ENCODE results near the gene REPIN1.

Gene REPIN1

DNA sequence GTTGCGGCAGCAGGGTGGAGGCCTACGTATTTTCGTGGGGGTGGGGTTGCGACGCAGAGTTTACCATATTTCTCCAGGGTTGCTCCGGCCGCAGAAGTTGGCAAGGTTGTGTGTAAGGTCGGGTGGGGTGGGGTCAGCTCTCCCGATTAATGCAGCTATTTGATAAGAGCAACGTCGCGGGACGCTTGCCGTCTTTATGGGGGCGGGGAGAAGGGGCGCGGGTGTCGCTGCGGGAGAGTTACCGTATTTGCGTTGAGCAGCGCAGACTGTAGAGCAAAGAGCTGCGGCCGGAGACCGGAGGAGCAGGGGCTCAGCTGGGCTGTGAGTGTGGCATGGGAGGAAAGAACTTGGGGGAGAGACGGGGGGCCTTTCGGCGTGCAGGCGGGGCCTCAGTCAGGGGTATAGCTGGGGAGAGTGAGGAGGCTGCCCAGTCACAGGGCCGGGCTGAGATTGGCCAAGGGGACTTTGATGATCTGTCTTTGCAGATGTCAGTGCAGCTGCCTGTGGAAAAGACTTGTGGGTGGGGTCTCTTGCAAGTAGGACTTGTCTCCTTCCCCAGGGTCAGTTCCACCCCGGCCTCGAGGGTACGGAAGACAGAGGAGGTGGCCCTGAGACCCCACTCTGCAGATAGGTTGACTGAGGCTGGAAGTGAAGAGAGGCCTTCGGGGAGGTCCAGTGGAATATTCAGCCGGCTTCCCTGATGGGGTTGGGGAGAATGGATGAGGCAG is 37.1 kb downstream of the REPIN1 start:
- Histone ChIP-seq H3K27ac (no peak overlapping the region), H3K9me3 (ENCODE audit: low read depth, low read length) (no peaks in the 10 kb centered on the region), H3K36me3 (ENCODE audit: insufficient read depth, low read length) (no peaks in the 10 kb centered on the region), H3K9ac (ENCODE audit: insufficient read length) (peak overlapping the region; percentile 74), H3K4me3 (peak overlapping the region; percentile 83)
- no peak for TF ChIP-seq POLR2AphosphoS5 (IDR thresholded peaks at IDR 0.05; ENCODE audit: borderline replicate concordance, low read depth, low read length)
- TF ChIP-seq EZH2 (IDR thresholded peaks at IDR 0.05), result no peak
- no peak for TF ChIP-seq FOXP2 (optimal IDR thresholded peaks at IDR 0.05; ENCODE audit: control extremely low read depth, extremely low read length, insufficient read depth)
- no peak for DNase-seq (ENCODE audit: low read depth, low spot score)

DNA sequence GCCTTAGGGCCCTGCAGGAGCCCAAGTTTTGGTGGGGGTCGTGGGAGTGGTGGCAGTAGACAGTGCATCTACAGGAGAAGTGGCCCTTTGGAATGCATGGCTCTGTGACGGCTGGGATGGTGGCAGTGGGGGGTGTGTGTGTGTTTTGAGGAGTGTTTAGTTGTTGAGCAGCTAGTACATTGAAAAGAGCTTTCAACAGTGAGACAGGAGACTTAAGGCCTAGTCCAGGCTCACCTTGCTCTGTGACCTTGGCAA is 37.6 kb downstream of the REPIN1 start:
- no peak overlapping the region for H3K27ac ChIP-seq
- H3K9me3 ChIP-seq (ENCODE audit: low read depth, low read length), result no peaks in the 10 kb centered on the region
- no peak overlapping the region; the same call in 1 of the 2 replicates for H3K4me3 ChIP-seq
- DNase-seq (ENCODE audit: low read depth, low spot score), result no peak
- TF ChIP-seq EZH2 (IDR thresholded peaks at IDR 0.05), result no peak
- TF ChIP-seq FOXP2 (optimal IDR thresholded peaks at IDR 0.05; ENCODE audit: control extremely low read depth, extremely low read length, insufficient read depth), result no peak
- TF ChIP-seq POLR2AphosphoS5 (IDR thresholded peaks at IDR 0.05; ENCODE audit: borderline replicate concordance, low read depth, low read length), result no peak
- H3K9ac ChIP-seq (ENCODE audit: insufficient read length), result no peak overlapping the region
- H3K36me3 ChIP-seq (ENCODE audit: insufficient read depth, low read length), result no peaks in the 10 kb centered on the region

DNA sequence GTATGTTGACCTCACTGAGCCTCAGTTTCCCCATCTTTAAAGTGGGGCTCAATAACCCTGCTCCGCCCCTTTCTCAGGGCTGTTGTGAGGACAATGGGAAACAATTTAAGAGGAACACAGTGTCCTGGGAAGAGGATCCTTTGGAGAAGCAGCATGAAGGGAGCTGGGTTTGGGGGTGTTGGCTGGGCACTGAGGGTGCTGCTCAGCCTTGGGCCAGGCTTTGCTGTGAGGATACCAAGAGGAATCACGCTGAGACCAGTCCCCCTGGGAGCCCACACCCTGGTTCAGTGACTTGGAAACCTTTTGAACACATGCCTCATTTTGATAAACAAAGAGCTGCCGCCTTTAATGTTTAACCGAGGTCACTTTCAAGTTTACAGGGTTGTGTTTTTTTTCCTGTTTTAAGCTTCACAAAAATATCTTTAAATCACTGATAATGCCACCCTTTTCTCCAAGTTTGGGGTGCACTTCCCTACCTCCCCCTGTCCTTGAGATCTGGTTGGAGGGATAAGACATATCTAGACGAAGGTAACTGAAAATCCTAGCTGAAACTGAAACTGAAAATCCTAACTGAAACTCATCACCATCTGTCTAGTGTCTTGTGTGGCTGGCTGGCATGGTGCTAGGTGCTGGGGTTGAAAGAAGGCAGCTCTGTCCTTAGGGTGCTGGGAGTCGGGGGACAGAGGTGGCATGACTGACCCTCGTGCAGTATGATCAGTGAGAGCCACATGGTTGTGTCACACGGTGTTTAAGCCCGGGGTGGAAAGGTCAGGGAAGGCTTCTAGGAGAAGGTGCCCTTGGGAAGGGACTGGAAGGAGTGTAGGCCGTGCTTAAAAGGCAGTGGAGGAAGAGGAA is 38.2 kb downstream of the REPIN1 start:
- no peak overlapping the region for H3K9ac ChIP-seq (ENCODE audit: insufficient read length)
- H3K27ac ChIP-seq, result peak overlapping the region; percentile 64; the same call in 1 of the 2 replicates
- DNase-seq (ENCODE audit: low read depth, low spot score), result no peak
- TF ChIP-seq EZH2 (IDR thresholded peaks at IDR 0.05) (no peak), FOXP2 (optimal IDR thresholded peaks at IDR 0.05; ENCODE audit: control extremely low read depth, extremely low read length, insufficient read depth) (no peak), POLR2AphosphoS5 (IDR thresholded peaks at IDR 0.05; ENCODE audit: borderline replicate concordance, low read depth, low read length) (no peak)
- no peaks in the 10 kb centered on the region for H3K9me3 ChIP-seq (ENCODE audit: low read depth, low read length)
- H3K36me3 ChIP-seq (ENCODE audit: insufficient read depth, low read length), result no peaks in the 10 kb centered on the region
- H3K4me3 ChIP-seq, result no peak overlapping the region

DNA sequence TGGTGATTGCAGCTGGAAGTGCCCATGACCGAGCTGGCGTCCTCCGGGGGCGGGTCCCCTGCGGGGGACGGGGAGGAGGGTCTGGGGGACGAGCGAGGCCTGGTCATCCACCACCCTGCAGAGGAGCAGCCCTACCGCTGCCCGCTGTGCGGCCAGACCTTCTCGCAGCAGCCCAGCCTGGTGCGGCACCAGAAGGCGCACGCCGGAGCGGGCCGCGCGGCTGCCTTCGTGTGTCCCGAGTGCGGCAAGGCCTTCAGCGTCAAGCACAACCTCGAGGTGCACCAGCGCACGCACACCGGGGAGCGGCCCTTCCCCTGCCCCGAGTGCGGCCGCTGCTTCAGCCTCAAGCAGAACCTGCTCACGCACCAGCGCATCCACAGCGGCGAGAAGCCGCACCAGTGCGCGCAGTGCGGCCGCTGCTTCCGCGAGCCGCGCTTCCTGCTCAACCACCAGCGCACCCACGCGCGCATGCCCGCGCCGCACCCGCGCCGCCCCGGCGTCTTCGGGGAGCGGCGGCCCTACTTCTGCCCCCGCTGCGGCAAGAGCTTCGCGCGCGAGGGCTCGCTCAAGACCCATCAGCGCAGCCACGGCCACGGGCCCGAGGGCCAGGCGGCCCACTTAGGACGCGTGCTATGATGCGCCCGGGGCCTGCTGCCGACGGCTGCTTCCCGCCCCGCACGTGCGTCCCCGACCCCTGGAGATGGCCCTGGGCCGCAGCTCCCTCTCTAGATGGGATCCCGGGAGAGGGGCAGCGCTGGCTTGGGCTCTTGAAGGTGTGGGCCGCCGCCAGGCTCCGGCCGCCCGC is 39.2 kb downstream of the REPIN1 start:
- no peaks in the 10 kb centered on the region for H3K9me3 ChIP-seq (ENCODE audit: low read depth, low read length)
- no peak overlapping the region for H3K9ac ChIP-seq (ENCODE audit: insufficient read length)
- H3K36me3 ChIP-seq (ENCODE audit: insufficient read depth, low read length), result no peaks in the 10 kb centered on the region
- no peak overlapping the region for H3K27ac ChIP-seq
- no peak for DNase-seq (ENCODE audit: low read depth, low spot score)
- no peak overlapping the region for H3K4me3 ChIP-seq
- TF ChIP-seq EZH2 (IDR thresholded peaks at IDR 0.05) (no peak), POLR2AphosphoS5 (IDR thresholded peaks at IDR 0.05; ENCODE audit: borderline replicate concordance, low read depth, low read length) (no peak), FOXP2 (optimal IDR thresholded peaks at IDR 0.05; ENCODE audit: control extremely low read depth, extremely low read length, insufficient read depth) (no peak)

DNA sequence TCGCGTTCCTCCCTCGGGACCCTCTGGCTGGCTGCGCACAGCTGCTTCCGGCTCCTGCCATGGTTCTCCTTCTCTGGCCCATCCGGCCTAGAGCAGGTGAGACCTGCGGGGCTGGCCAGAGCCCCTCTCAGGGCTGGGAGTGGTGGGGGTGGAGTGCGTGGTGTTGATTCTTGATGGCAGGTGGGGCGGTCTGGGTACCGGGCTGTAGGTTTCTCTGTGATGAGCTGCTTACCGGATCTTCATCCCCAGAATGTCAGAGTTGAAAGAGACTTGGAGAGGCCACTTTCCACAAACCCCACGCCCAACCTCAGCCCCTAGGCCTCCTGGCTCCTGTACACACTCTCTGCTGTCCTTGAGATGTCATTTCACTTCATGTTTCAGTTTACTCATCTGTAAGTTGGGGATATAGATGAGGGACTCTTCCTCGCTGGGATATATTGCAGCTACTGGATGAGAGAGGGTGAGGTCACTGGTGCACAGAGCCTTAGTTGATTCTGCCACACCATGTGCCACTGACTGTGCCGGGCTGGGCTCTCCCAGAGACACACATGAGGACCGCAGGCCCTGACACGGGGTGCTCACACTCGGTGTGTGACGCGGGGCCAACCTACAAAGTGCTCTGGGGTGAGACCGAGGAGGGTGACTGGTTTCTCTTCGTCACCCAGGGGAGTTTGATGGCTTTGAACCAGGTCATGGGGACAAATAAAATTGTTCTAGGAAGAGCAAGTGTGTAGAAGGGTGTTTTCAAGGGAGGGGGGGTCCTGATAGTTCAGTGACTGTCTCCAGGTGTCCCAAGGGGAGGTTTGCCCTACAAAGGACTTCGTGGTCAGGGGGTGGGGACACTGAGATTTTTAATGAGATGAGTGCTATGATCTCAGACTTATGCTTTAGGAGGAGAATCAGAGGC is 40.0 kb downstream of the REPIN1 start:
- Histone ChIP-seq H3K4me3 (no peak overlapping the region), H3K9me3 (ENCODE audit: low read depth, low read length) (no peaks in the 10 kb centered on the region), H3K9ac (ENCODE audit: insufficient read length) (no peak overlapping the region), H3K27ac (no peak overlapping the region), H3K36me3 (ENCODE audit: insufficient read depth, low read length) (no peaks in the 10 kb centered on the region)
- DNase-seq (ENCODE audit: low read depth, low spot score), result no peak
- TF ChIP-seq FOXP2 (optimal IDR thresholded peaks at IDR 0.05; ENCODE audit: control extremely low read depth, extremely low read length, insufficient read depth) (no peak), EZH2 (IDR thresholded peaks at IDR 0.05) (no peak)

DNA sequence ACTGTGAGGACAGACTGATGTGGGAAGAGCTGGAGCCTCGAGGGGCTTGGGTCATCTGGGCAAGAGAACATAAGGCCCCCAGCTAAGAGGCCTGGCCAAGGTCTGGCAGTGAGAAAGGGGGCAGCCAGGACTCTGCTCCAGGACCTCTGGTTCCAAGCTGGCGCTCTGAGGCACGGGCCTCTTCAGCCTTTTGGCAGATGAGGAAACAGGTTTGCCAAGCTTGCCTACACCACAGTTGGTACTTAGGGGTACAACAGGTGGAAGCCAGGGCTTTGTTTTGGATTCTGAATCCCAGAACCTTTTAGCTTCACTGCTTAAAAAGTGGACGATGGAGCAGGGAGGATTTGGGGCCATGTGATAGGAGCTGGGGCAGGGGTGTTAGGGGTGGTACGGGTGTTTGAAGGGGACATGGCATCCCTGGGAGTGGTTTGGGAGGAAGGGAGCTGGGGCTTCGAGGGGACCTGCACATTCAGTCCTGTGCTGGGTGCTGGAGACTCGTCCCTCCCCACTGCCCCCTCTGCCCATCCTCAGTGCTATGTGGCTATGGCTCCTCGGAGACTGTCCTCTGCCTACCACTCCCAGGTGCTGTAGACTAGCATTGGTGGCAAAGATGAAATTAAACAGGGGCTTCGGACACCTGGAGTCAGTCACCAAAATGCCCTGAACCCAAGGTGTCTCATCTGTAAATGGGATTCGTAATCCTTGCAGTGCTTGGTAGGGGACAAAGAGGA is 40.8 kb downstream of the REPIN1 start:
- no peak for DNase-seq (ENCODE audit: low read depth, low spot score)
- no peaks in the 10 kb centered on the region for H3K36me3 ChIP-seq (ENCODE audit: insufficient read depth, low read length)
- no peak overlapping the region for H3K27ac ChIP-seq

DNA sequence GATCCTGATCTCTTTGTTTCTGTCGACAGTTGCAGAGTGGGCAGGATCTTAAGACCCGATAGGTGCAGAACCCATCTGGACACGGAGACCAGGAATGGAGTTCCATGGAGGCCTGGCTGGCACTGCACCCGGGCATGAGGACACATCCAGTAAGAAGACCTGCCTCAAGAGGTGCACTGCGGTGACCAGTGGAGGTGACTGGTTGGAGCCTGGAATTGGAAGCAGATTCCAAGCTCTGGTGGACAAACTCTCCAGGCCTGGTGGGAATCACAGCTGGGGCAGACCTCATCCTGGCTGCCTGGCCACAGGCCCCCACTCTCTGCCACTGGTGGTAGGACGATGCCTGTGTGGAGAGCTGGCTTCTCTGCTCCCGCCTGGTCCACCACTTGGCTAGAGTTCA is 41.5 kb downstream of the REPIN1 start:
- no peak overlapping the region for H3K4me3 ChIP-seq
- H3K9me3 ChIP-seq (ENCODE audit: low read depth, low read length), result no peaks in the 10 kb centered on the region
- no peak overlapping the region for H3K27ac ChIP-seq
- no peak overlapping the region for H3K9ac ChIP-seq (ENCODE audit: insufficient read length)
- no peak for DNase-seq (ENCODE audit: low read depth, low spot score)
- no peaks in the 10 kb centered on the region for H3K36me3 ChIP-seq (ENCODE audit: insufficient read depth, low read length)
- TF ChIP-seq FOXP2 (optimal IDR thresholded peaks at IDR 0.05; ENCODE audit: control extremely low read depth, extremely low read length, insufficient read depth), result no peak
- no peak for TF ChIP-seq POLR2AphosphoS5 (IDR thresholded peaks at IDR 0.05; ENCODE audit: borderline replicate concordance, low read depth, low read length)
- no peak for TF ChIP-seq EZH2 (IDR thresholded peaks at IDR 0.05)

More for the DNA sequence above, 40.8 kb downstream of the REPIN1 start:
- Histone ChIP-seq H3K9ac (ENCODE audit: insufficient read length) (no peak overlapping the region), H3K9me3 (ENCODE audit: low read depth, low read length) (no peaks in the 10 kb centered on the region), H3K4me3 (no peak overlapping the region)
- no peak for TF ChIP-seq POLR2AphosphoS5 (IDR thresholded peaks at IDR 0.05; ENCODE audit: borderline replicate concordance, low read depth, low read length)
- no peak for TF ChIP-seq EZH2 (IDR thresholded peaks at IDR 0.05)
- no peak for TF ChIP-seq FOXP2 (optimal IDR thresholded peaks at IDR 0.05; ENCODE audit: control extremely low read depth, extremely low read length, insufficient read depth)

Data from SK-N-MC (cell line).